Activated CD4-positive, alpha-beta T cell treated with anti-CD3 and anti-CD28 coated beads, Interleukin-2, amount 10 ng/mL, durations not matched to agents 24 days and 14 days (primary cell): ENCODE results near the gene LMX1B. TPM values are rescaled to one million over a fixed set of nuclear protein-coding genes. Genes with fewer than 3 reads are reported as not detected.

Experiments
- total RNA-seq: library from RNA; stranded (reverse); gene quantifications from 2 replicates; pipeline ENCODE4 v1.2.3, GENCODE V29; 2022

The LMX1B gene
- total RNA-seq, 1 donor from 2014 or later: not detected

Other genes starting within 250 kb of the LMX1B start
- 10.6 and 18.8 TPM in 2 replicates for gene ZBTB43, start 191.1 kb downstream of the LMX1B start, total RNA-seq
- 7.0 and 7.6 TPM in 2 replicates for gene ZBTB34, start 246.7 kb downstream of the LMX1B start, total RNA-seq